Right kidney (tissue), 1 donor: ENCODE measurements around the gene DYNLRB1.

Experiments used
- DNase-seq: peaks from one replicate; pipeline ENCODE4 v3.0.0-alpha.2; 2016

DYNLRB1 gene

DNA sequence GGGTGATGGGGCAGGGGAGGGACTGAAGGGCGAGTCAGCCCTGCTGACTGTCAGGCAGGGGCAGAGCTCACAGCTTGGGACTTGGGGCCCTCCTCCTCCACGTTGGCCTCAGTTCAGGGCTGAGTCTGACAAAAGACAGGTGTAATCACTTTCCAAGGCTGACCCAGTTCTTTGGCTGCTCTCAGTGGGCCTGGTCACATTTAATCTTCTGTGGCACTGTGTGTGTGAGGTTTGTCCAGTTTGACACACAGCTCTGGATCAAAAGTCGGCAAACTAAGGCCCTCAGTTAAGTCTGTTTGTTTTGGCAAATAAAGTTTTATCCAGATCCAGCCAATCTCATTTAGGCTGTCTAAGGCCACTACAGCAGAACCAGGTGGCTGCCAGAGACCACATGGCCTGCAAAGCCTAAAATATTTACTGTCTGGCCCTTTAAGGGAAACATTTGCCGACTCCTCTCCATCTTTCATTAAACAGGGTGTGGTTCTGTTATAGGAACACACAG, 37.2 kb downstream of the DYNLRB1 start:
- DNase-seq: no peak

DNA sequence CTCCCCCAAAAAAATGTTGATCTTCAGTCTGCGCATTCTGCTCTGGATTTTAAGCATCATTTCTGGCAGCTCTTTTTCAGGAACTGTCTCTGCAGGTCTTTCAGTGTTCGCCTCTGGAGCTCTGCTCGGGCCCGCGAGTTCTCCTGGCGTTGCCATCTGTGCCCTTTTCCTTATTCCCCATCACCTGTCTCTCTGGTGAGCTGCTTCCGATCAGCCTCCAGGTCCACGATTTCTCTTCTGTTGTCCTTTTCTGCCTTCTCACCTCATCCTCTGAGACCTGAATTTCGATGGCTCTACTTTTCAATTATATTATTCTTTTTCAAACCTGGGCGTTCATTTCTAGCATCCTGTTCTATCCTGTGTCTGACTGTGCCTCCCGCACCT, 41.7 kb downstream of the DYNLRB1 start:
- DNase-seq: no peak

DNA sequence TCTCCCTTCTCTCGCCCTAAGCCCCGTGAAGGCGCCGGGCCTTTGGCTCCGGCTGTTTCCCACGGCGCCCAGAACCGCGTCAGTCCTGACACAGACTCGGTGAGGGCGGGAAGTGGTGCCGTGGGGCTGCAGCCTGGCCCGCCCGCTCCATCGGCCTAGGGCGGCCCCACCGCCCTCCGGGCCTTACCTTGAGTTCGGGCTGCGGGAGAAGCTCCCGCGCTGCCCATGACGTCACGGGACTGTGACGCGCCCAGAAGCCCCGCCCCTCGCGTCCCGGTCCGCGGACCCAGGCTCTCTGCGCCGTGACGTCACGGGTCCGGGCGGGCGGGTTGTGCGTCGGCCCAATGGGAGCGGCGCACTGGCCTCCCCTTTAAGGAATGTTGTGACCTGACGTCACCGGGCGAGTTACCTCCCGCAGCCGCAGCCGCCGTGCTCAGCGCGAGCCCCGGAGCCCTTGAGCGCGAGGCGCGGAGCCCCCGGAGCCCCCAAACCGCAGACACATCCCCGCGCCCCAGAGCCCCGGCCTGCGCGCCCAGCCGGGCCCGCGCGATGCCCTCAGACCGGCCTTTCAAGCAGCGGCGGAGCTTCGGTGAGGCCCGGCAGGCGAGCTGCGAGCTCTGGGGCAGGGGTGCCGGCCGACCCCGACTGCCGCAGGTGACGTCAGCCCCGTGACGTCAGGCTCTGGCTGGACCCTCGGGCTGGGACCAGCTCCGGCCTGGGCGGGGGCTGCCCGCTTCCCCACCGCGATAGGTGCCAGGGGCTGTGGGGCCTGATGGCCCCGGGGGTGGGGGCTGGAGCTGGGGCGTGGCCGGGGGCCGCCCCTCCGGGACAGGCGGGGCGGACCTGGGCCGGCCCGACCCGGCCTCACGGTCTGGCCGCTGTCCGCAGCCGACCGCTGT, 42.3 kb downstream of the DYNLRB1 start, which contains the start of gene MAP1LC3A:
Gene MAP1LC3A, plus strand, starts transcription at position 399 of the 899 bp plus-strand sequence. Its CDS starts 151 bp downstream, at position 550.
- DNase-seq: peak; percentile 91

DNA sequence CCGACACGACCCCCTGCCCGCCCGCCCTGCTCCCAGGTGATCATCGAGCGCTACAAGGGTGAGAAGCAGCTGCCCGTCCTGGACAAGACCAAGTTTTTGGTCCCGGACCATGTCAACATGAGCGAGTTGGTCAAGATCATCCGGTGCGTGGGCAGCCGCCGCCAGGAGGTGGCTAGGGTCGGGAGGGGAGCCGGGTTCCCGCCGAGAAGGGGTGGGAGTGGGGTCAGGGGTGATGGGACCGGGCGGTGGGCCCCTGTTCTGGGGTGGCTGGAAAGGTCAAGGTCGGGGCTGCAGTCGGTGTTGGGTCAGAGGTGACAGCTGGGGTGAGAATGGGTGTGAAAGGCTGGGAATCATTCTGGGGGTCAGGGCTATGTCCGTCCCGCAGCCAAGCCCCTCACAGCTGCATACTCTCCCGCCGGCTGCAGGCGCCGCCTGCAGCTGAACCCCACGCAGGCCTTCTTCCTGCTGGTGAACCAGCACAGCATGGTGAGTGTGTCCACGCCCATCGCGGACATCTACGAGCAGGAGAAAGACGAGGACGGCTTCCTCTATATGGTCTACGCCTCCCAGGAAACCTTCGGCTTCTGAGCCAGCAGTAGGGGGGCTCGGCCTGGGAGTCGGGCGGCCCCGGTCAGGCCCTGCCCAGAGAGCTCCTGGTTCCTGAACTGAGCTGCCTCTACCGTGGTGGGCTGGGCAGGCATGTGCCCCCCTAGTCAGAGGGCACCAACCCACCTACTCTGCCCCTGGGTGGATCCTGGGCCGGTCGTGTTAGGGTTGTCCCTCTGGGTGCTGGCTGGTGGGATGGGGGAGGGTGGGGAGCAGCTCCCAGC, 43.3 kb downstream of the DYNLRB1 start:
- DNase-seq: peak; percentile 41

DNA sequence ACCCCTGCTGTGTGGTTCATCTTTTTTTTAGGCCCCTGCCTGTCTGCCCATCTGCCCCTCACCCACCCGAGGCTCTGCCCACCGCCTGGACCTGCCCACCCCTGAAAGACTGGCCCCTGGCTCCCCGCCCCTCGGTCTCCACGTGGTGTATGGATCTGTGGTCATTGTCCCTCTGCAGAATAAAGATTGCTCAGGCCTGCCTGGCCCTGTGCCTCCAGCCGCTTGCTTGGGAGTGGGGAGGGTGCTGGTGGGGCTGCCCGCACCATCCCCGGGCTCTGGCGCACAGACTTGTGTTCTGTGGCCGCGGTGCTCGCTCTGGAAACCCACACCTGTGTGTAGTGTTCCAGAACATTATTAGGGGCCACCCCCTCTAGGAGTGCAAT, 43.9 kb downstream of the DYNLRB1 start:
- DNase-seq: no peak

DNA sequence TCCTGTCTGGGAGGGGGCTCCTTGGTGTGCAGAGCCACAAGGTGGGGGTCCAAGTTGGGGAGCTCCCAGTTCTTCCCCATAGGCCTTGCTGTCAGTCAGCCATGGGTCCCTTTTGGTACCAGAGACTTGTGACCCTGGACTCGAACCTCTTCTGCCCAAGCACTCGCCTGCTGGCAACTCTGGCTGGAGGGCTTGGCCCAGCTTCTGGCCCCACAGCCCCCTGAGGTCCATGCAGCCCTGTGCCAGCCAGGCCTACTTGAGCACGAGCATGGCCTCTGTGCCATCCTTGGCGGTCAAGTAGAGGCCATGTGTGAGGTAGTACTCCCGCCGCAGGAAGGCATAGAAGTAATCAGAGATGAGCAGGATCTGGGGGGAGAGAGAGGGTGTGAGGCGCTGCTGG, 44.4 kb downstream of the DYNLRB1 start:
- DNase-seq: no peak

DNA sequence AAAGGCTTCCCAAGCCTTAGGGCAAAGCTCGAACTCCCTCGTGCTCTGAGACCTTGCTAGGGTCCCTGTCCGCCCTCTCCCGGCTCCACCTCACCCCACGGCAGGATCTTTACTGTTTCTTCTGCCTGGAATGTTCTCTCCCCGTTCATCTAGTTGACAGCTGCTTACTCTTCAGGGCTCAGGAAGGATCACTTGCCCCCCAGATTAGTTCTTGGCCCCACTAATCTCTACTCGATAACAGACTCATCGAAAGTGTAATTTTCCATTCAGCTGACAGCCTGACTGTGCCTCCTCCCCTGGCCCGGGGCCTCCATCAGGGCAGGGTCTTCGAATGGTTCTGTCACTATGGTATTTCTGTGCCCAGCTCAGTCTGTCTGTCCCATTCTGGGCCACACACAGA, 45.4 kb downstream of the DYNLRB1 start:
- no peak for DNase-seq

DNA sequence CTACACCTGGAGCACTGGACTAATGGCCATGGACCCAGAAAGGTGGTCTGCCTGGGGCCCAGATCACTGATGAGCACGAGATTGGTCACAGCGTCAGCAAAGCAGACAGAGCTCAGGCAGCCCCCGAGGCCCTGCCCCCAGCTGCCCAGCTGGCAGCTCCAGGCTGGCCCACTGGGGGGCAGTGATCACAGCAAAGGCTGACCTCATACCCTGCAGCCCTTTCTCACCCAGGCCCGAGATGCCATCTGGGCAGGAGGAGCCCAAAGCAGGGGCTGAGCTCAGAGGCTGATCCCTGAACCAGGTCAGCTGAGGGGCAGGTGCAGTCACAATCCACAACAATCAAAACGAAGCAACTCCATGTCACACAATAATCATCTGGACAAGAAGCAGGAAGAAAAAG, 46.4 kb downstream of the DYNLRB1 start:
- no peak for DNase-seq

DNA sequence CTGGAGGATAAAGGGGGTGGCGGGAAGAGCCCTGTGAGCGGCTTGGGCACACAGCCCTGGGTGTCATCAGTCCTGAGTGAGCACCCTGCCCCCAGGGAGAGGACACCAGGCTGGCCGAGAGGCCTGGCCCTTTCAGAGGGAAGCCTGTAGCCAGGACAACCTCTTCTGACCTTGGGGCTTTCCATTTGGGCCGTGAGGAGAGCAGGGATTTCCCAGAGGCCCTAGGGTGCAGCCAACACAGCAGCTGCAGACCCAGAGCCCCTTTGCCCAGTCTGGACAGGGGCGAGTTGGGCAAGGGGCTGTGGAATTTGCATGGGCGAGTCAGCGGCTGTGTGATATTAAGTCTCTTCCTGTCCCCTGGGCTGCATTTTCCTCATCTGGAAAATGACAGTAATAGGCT, 48.6 kb downstream of the DYNLRB1 start:
- no peak for DNase-seq

DNA sequence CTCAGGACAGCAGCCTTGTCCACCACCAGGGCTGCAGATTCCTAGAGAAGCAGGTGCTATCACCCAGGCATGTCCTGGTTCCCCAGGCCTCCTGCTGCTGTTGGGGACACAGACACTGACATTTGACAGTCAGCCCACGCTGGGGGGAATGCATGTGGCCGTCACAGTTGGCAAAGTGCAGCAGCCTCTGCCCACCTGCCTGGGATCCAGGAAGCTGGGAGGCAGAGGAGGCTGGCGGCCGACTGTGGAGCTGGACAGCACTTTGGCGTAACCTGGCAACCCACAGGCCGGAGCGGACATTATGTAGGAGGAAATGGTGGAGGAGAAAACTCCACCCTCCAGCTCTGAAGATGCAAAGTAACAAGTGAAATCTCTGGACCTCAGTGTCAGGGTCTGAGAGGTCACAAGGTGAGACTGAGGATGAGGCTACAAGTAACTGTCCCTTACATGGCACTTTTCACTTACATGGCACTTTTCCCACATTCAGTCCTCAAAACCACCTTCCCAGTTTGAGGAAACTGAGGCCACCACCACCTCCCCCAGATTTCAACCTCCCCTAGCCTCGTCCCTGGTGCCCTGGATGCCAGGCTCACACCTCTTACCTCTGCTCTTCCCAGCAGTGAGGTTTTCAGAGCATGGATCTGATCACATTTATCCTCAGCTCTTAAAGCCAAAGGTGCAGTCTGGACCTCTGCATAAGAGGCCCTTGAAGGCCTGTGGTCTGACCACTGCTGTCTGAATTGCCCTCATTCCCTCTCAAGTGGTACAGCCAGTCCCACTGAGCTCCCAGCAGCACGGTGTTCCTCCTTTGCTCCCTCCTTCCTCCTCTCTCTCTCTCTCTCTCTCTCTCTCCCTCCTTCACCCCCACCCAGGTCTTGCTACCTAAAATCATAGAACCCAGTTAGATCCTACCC, 51.0 kb downstream of the DYNLRB1 start:
- no peak for DNase-seq

DNA sequence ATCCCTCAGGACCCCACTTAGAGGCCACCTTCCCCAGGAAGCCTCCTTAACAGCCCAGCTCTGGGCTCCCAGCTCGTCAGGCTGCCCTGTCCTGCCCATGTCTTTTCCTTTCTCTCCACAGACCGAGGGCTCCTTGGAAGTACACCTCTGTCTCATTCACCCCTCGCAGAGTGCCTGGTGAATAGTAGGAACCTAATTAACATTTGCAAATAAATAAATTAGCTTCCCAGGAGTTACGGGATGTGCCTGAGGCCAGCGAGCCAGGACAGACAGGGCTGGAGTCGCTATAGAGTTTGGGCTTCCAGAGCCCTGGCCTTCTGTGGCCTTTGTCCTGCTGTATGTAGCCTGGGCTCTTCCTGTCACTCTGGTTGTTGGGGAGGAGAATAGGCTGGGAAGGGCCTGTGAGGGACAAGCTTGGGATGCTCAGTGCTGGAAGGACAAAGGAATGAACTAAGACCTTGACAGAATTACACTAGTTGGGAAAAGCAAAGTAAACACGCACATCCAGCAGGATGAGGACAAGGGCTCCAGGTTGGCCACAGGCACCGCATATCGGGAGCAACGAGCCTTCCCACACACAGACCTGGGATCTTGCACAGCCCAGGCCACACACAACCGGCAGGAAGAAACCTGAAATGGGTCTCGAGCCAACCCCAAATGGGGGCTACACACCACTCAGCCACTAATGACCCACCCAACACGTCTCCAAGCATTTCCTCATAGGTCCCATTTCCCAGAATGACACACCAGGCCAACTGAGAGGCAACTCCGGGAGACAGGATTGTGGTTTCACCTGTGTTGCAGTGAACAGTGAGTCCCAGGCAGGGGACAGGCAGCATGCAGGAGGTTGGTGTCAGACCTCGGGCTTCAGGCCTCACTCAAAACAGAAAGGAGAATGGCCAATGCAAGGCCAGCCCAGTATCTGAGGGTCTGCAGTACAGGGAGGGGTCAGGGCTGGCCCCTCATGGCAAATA, 52.0 kb downstream of the DYNLRB1 start:
- DNase-seq: no peak

DNA sequence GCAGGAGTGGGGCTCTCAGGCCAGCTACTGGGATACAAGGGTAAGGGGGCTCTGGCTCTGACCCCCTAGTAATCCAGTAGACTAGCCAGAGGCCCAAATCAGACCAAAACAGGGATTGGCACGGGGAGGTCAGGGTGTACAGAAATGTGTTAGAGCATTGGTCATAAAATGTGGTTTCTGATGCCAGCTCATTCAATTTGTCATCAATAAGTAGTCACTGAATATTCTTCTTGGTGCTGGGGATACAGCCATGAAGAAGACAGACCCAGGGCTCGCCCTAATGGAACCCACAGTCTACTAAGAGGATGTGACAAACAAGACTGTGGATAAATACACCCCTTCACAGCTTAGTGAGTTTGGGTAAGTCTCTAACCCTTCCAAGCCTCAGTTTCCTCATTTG, 53.4 kb downstream of the DYNLRB1 start:
- no peak for DNase-seq

DNA sequence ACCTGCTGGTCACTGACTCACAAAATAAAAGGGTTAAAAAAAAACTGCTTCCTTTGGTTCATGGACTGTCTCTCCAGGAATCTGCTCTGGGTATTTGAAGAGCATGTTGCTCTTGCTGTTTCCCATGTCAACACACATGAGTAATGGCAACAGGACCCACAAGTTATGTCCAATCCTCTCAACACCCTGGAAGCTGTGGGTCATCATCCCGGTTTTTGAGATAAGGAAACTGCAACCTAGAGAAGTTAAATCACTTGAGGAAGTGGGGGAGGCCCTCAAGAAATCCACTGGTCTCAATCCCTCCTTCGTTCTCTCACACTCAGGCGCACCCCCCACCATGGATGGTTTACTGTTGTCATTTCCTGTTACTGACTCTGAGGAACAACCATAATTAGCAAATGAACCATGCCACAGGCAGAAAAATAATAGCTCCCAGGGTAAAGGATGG, 54.7 kb downstream of the DYNLRB1 start:
- DNase-seq: no peak

DNA sequence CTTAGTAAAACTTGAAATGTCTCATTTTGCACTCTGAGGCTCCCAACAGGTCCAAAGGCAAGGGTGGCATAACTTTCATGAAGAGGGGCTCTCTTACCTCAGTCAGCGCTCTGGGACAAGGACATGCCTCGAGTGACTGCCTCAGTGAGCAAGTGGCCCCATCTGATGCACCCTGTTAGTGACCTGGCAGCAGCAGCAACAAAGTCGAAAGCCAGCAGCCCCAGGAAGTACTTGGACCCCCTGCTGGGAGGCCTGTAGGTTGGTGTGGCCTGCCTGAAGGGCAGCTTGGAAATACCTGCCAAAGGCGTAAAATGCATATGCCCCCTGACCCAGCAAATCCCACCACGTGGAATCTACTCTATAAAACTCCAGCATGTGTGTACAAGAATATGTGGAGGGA, 55.5 kb downstream of the DYNLRB1 start:
- DNase-seq: no peak

DNA sequence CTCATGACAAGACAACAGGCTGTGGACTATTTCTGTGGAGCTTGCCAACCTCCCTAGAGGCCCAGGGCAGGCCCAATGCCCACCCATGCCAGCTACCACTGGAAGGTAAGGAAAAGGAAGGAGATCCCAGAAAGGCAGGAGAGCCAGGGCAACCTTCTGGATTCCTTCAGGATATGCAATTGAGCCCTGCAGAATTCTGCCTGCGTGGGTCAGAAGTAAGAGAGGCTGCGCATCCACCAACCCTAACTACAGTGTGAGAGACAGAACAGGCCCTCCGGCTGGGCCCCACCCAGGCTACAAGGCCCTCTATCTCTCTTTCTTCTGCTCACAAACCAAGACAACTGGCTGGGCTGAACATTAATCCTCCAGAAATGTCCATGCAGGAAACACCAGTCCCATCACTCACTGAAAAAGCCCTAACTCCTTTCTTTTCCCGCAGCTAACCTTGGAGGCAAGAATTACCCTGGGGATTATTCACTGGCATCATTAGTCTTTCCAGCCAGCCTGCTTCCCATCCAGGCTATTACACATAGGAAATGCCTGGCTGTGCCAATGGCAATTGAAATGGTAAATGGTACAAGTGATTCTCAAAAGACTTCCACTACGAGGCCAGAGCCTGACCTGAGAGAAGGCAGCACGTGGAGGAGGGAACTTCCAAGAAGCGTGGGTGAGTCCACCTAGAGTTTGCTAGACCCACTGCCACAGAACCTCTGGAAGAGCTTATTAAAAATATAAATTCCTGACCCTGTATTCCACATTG, 57.5 kb downstream of the DYNLRB1 start:
- no peak for DNase-seq

DNA sequence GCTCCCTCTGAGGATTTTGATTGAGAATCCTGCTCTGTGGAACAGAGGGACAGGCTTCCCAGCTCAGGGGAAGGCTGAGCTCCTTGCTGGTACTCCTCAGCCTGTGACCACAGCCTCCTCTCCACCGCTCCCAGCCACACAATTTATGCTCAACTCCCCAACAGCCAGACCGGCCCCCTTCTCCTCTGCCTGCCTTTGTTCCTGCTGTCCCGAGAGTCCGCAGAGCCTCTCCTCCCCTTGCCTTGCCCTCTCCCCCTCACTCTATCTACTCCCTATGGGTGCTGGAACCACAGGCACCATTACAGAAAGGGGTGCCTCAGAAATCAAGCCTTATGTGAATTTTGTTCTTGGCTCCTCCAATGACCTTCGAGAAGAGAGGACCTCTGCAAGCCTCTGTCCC, 58.2 kb downstream of the DYNLRB1 start:
- no peak for DNase-seq

DNA sequence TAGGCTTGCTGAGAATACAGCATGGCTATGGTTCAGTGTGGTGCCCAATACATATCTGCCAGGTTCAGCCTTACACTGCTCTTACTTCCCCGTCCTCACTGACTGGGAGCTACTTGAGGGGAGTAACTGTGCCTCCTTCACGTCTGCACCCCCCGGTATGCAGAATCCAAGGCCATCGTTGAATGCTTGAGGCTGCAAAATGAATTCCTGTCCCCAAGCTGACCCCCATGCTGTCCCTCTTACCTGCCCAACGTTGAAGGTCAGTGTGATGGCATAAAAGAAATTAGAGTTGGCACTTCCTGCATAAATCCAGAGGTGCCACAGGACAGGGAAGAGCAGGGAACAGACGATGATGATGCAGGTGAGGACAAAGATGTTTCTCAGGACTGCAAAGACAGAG, 58.6 kb downstream of the DYNLRB1 start:
- no peak for DNase-seq

DNA sequence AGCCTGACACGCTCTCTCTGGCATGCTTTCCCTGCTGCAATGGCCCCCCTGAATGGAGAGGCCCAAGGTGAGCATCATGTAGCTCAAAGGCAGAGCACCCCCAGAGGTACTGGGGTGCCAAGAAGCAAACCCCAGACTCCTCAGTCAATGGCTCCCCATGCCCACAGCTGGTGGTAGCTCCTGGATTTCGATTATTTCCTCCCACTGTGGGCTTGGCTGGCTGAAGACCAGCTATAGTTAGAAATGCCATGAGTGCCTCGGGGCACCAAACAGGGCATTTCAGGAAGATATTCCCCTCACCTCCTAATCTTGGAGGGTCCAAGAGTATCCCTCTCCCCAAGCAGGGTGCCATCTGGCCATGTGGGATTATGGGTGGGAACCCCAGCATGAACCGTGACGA, 59.0 kb downstream of the DYNLRB1 start:
- no peak for DNase-seq

DNA sequence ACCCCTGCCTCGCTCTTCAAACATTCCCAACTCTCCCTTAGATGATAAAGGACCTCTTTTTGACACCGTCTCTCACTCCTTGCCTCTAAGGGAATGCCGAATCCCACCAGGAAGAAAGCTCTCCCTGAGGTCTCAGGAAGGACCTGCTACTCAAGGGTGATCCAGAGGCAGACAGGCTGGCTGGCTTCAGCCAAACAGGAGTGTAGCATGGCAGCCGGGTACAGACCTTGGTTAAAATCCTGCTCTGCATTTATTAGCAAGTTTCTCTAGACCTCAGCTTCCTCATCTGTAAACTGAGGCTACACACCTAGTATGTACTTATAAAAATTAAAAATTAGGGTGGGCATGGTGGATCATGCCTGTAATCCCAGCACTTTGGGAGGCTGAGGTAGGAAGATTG, 59.5 kb downstream of the DYNLRB1 start:
- DNase-seq: no peak

DNA sequence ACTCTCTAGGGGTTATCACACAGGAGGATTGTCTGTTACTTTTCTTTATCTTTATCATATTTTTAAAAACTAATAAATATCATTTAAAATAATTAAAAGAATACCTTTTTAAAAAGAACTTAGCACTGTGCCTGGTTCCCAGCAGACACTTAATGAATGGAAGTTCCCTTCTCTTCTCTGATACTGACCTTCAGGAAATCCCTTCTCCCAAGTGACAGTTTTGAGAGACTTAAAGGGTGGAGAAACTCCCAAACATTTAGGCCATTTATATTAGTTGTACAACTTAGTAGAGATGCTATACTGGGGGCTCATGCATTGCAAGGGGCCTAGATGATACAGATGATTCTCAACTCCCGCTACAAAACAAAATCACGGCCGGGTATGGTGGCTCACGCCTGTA, 60.8 kb downstream of the DYNLRB1 start:
- DNase-seq: no peak
